Endothelial cell of hepatic sinusoid (primary cell): ENCODE data around the gene FKBP2.

Source experiments
- in situ Hi-C: cut with HindIII; loops from 2 replicates; pipeline ENCODE4 v1.10.0; 2017; ENCODE audit warnings: low sequenced_read_pairs

The FKBP2 gene

GRCh38 chr11:64247729-64248531 is 7.0 kb downstream of the FKBP2 start:
- in situ Hi-C loops = no loop called here

- in situ Hi-C loops = no loop called here
Measured at GRCh38 chr11:64248578-64248977, 7.7 kb downstream of the FKBP2 start.

GRCh38 chr11:64249038-64249437 is 8.1 kb downstream of the FKBP2 start:
- in situ Hi-C loops = no loop called here

- in situ Hi-C loops = loop anchor here (5.0 kb wide), 1 partner anchor 58 kb away; the partner anchor contains the start of gene ESRRA
Measured at GRCh38 chr11:64249563-64250414, 8.9 kb downstream of the FKBP2 start.

GRCh38 chr11:64250415-64251015 is 9.6 kb downstream of the FKBP2 start:
- in situ Hi-C loops = loop anchor here (5.0 kb wide), 1 partner anchor 57 kb away; the partner anchor contains the start of gene ESRRA

GRCh38 chr11:64251016-64251752 is 10.3 kb downstream of the FKBP2 start, which contains the start of gene PLCB3:
TSS of gene PLCB3 (plus strand) at chr11:64251530. CDS start at chr11:64251650, 120 bp downstream.
- in situ Hi-C loops = loop anchor here (5.0 kb wide), 1 partner anchor 56 kb away; the partner anchor contains the start of gene ESRRA

- in situ Hi-C loops = loop anchor here (5.0 kb wide), 1 partner anchor 56 kb away; the partner anchor contains the start of gene ESRRA
Measured at GRCh38 chr11:64251753-64252002, 10.8 kb downstream of the FKBP2 start.

- in situ Hi-C loops = loop anchor here (5.0 kb wide), 1 partner anchor 55 kb away; the partner anchor contains the start of gene ESRRA
Measured at GRCh38 chr11:64252003-64252872, 11.3 kb downstream of the FKBP2 start.

GRCh38 chr11:64253043-64253442 is 12.1 kb downstream of the FKBP2 start:
- in situ Hi-C loops = loop anchor here (5.0 kb wide), 1 partner anchor 54 kb away; the partner anchor contains the start of gene ESRRA

GRCh38 chr11:64253481-64253880 is 12.6 kb downstream of the FKBP2 start:
- in situ Hi-C loops = loop anchor here (5.0 kb wide), 1 partner anchor 54 kb away; the partner anchor contains the start of gene ESRRA

GRCh38 chr11:64254326-64254725 is 13.4 kb downstream of the FKBP2 start:
- in situ Hi-C loops = loop anchor here (5.0 kb wide), 1 partner anchor 53 kb away; the partner anchor contains the start of gene ESRRA

- in situ Hi-C loops = no loop called here
Measured at GRCh38 chr11:64255135-64256128, 14.5 kb downstream of the FKBP2 start.

GRCh38 chr11:64256300-64256699 is 15.4 kb downstream of the FKBP2 start:
- in situ Hi-C loops = no loop called here

GRCh38 chr11:64258356-64258755 is 17.5 kb downstream of the FKBP2 start:
- in situ Hi-C loops = no loop called here

GRCh38 chr11:64258946-64259532 is 18.1 kb downstream of the FKBP2 start:
- in situ Hi-C loops = no loop called here

GRCh38 chr11:64259533-64260067 is 18.7 kb downstream of the FKBP2 start:
- in situ Hi-C loops = loop anchor here (5.0 kb wide), 1 partner anchor 52 kb away; the partner anchor contains the start of gene FERMT3

GRCh38 chr11:64260147-64260708 is 19.3 kb downstream of the FKBP2 start:
- in situ Hi-C loops = loop anchor here (5.0 kb wide), 1 partner anchor 53 kb away; the partner anchor contains the start of gene FERMT3
